ENCODE measurements around the gene POU2F3. TPM values are rescaled to one million over a fixed set of nuclear protein-coding genes. Genes with fewer than 3 reads are reported as not detected.

Gene POU2F3
- total and polyA plus RNA-seq, 2 of the 8 experiments (the other 6 are each of a cell fraction or from before 2014, with no cell fraction given): 1.0 to 2.1 TPM

DNA sequence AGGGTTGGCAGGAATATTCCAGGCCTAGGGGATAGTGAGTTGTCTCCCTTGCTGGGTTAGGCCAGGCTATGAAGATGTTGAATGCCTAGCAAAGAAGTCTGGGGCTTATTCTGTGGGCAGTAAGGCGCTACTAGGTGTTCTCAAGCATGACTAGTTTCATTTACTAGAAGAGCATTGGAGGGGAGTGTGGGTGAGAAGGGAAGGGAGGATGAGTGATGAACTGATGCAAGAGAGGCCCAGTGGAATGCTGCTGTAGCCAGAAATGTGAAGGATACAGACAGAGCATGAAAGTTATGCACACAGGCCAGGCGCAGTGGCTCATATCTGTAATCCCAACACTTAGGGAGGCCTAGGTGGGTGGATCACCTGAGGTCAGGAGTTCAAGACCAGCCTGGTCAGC, 33.5 kb downstream of the POU2F3 start:
- H2BK120ac ChIP-seq (replicated peaks; ENCODE audit: low read depth, low read length): no peak overlapping the region
- no peaks in the 10 kb centered on the region for H3K79me1 ChIP-seq (ENCODE audit: low read depth, low read length)
- no peaks in the 10 kb centered on the region for H3K79me2 ChIP-seq (ENCODE audit: control insufficient read depth in 1 of 2, insufficient read depth in 2 of 2, low read length in 2 of 2)
- H3K4me1 ChIP-seq (replicated peaks in 1 of 4; ENCODE audit: control insufficient read depth in 3 of 4, insufficient read depth in 4 of 4, low read length in 3 of 4): no peaks in the 10 kb centered on the region
- H3K9ac ChIP-seq (replicated peaks in 1 of 4; ENCODE audit: extremely low read depth in 1 of 4, low read depth in 3 of 4, low read length in 3 of 4): no peak overlapping the region
- H3K27me3 ChIP-seq (replicated peaks in 1 of 4; ENCODE audit: control insufficient read depth in 3 of 4, extremely low read depth in 1 of 4, insufficient read depth in 3 of 4, low read length in 3 of 4): peaks cover 0 to 2% (median 0%) of the 10 kb centered on the region in 4 experiments; a peak in 1 of 7 replicates
- H3K23ac ChIP-seq (ENCODE audit: insufficient read length): no peak overlapping the region
- H2AFZ ChIP-seq (ENCODE audit: low read length): no peak overlapping the region
- no peak overlapping the region for H4K8ac ChIP-seq (ENCODE audit: extremely low read depth, insufficient read depth, low read length)
- H4K91ac ChIP-seq (replicated peaks; ENCODE audit: insufficient read length, low read length): no peak overlapping the region
- H2BK15ac ChIP-seq (ENCODE audit: low read length): no peak overlapping the region
- no peak for TF ChIP-seq CHD1 (IDR thresholded peaks at IDR 0.05; ENCODE audit: low read depth, low read length)
- no peak for TF ChIP-seq POLR2A (IDR thresholded peaks at IDR 0.05; ENCODE audit: control extremely low read depth in 1 of 2, low read depth in 2 of 2, low read length in 2 of 2)
- TF ChIP-seq BRCA1 (IDR thresholded peaks at IDR 0.05; ENCODE audit: low read depth, low read length): no peak
- TF ChIP-seq, protein P1, sequence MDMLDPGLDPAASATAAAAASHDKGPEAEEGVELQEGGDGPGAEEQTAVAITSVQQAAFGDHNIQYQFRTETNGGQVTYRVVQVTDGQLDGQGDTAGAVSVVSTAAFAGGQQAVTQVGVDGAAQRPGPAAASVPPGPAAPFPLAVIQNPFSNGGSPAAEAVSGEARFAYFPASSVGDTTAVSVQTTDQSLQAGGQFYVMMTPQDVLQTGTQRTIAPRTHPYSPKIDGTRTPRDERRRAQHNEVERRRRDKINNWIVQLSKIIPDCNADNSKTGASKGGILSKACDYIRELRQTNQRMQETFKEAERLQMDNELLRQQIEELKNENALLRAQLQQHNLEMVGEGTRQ (IDR thresholded peaks at IDR 0.05; ENCODE audit: low read length): no peak
- TF ChIP-seq NANOG (IDR thresholded peaks at IDR 0.05; ENCODE audit: insufficient read depth, low read depth, low read length, poor library complexity, severe bottlenecking): no peak
- TF ChIP-seq EP300 (IDR thresholded peaks at IDR 0.05; ENCODE audit: borderline replicate concordance in 1 of 2, low read depth in 2 of 2, low read length in 2 of 2): no peak
- TF ChIP-seq ZNF274 (IDR thresholded peaks at IDR 0.05; ENCODE audit: borderline replicate concordance, extremely low read depth, low read length): no peak
- no peak for TF ChIP-seq YY1 (IDR thresholded peaks at IDR 0.05; ENCODE audit: low read depth, low read length)
- no peak for TF ChIP-seq SP2 (IDR thresholded peaks at IDR 0.05; ENCODE audit: low read length)
- no peak overlapping the region for H3K18ac ChIP-seq (ENCODE audit: extremely low read depth, low read length)
- H2BK5ac ChIP-seq (ENCODE audit: low read depth, low read length): no peak overlapping the region
- no peak overlapping the region for H3K4ac ChIP-seq (replicated peaks; ENCODE audit: insufficient read length, low read depth, low read length)
- DNase-seq (ENCODE audit: low read depth in 1 of 2, low spot score in 2 of 2): no peak
- ChIA-PET POLR2A (ENCODE audit: partially characterized antibody) (interaction anchor here (1.1 kb wide), 1 partner anchor 37 kb away, joined by 3 read pairs; no protein-coding TSS in a partner anchor), CTCF (ENCODE audit: partially characterized antibody) (interaction anchor here (0.6 to 5.9 kb wide), 4 partner anchors 29 to 92 kb away, joined by 3 to 25 read pairs (median 12); no protein-coding TSS in a partner anchor)
- H3K36me3 ChIP-seq (ENCODE audit: control insufficient read depth in 2 of 4, insufficient read depth in 4 of 4, low read length in 3 of 4): no peaks in the 10 kb centered on the region
- no peak for FAIRE-seq
- H4K20me1 ChIP-seq (replicated peaks in 1 of 2; ENCODE audit: control insufficient read depth in 1 of 2, insufficient read depth in 2 of 2, low read length in 2 of 2): no peaks in the 10 kb centered on the region
- no peak overlapping the region for H2BK20ac ChIP-seq (ENCODE audit: low read length)
- H3K4me2 ChIP-seq (ENCODE audit: insufficient read depth in 1 of 2, low read depth in 2 of 2, low read length in 2 of 2): no peak overlapping the region
- H3K4me3 ChIP-seq (ENCODE audit: extremely low read depth in 1 of 4, insufficient read depth in 2 of 4, low read depth in 3 of 4, low read length in 4 of 4): no peak overlapping the region
- no peak overlapping the region for H3K27ac ChIP-seq (ENCODE audit: low read depth, low read length)
- no peak overlapping the region for H4K5ac ChIP-seq (ENCODE audit: insufficient read length, low read depth, low read length)
- peaks cover 3% of the 10 kb centered on the region; the same call in 1 of the 2 replicates for H3K23me2 ChIP-seq (ENCODE audit: low read depth, low read length)
- H3K9me3 ChIP-seq (ENCODE audit: insufficient read depth in 2 of 2, low read depth in 1 of 2, low read length in 1 of 2): no peaks in the 10 kb centered on the region
- no peak overlapping the region for H3K56ac ChIP-seq (replicated peaks; ENCODE audit: insufficient read length, low read depth, low read length)
- WGBS, 2 experiments (ENCODE audit: extremely low coverage in 1 of 2, insufficient coverage in 1 of 2, insufficient read length in 1 of 2, insufficient replicate concordance in 2 of 2, low coverage in 1 of 2, low lambda C conversion rate in 2 of 2, missing lambda C conversion rate in 1 of 2): 95% methylated on average over 2 of the region's 2 CpGs; no CpG with 5 or more reads in 1 of the 2 experiments
- H3K14ac ChIP-seq (ENCODE audit: insufficient read length): no peak overlapping the region
- H2BK12ac ChIP-seq (ENCODE audit: low read depth, low read length): no peak overlapping the region; the same call in 1 of the 2 replicates
- no peak overlapping the region for H2AK5ac ChIP-seq (ENCODE audit: low read depth, low read length)
